CD4-positive, alpha-beta T cell treated with Interleukin-6 at 100 ng/mL for 8 hours (primary cell): ENCODE data around the gene DDR2.

Experiments
- DNase-seq: peaks from one replicate; pipeline ENCODE4 v3.0.0-alpha.2; 2020; ENCODE audit warnings: mixed read lengths, low spot score

Gene DDR2

DNA sequence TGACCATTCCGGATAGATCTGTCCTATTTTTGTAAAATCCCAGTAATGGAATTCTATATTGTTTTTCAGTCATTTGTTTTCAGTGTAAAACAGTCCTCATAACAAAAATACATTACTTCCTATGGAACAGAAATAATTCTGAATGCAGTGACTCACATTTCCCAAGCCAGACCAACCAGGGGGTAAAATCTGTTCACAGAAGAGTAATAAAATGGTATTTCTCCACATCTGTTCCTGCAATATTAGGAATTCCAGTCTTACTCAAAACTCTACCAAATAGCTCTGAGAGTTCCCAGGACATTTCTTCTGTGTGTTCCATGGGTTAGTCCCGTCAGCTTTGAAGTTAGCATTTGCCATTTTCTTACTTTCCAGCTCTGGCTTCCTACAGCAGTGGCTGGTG, 2.6 kb upstream of the DDR2 start:
- DNase-seq: no peak

DNA sequence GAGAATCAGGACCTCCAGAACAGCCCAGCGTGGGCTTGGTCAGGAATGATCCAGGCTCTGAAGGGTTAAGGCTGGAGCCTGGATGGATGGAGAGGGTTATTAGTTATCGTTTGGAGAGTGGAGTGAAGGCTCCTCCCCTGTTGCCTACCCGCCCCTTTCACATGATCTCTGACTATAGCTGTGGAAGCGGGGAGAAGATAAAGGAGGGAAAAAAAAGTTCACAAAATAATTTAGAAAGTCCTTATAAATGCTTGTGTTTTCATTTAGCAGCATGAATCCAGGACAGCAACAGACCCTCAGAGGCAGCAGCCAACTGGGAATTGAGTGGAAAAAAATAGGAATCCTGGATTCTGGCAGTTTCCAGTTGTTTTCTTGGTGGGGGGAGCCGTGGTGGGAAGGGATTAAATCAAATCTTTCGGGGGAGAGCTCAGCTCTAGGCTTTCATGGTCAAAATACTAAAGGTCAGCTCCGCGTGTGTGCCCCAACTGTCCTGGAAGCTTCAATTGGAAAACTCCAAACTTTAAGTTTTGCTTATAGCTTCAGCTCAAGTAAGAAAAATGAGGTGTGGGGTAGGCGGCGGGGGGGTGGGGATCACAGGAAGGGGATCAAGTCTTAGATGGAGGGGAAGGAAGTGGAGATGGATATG, 595 bp upstream of the DDR2 start:
- DNase-seq: no peak

DNA sequence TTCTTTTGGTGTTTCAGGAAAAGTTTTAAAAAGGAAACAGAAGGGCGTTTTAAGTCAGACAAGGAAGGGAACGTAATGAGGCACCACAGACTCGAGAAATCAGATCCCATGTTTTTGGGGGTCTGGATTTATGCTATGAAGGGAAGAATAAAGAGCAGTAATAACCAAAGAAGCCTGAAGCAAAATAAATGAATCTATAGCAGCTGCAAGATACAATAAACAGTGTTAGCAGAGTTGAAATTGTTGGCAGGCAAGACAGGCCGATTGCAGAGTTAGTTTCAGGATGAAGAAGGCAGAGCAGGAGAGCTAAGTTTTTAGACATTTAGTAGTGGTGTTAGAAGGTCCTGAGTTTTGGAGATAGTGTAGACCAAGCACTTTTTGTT, 425 bp downstream of the DDR2 start:
- no peak for DNase-seq

DNA sequence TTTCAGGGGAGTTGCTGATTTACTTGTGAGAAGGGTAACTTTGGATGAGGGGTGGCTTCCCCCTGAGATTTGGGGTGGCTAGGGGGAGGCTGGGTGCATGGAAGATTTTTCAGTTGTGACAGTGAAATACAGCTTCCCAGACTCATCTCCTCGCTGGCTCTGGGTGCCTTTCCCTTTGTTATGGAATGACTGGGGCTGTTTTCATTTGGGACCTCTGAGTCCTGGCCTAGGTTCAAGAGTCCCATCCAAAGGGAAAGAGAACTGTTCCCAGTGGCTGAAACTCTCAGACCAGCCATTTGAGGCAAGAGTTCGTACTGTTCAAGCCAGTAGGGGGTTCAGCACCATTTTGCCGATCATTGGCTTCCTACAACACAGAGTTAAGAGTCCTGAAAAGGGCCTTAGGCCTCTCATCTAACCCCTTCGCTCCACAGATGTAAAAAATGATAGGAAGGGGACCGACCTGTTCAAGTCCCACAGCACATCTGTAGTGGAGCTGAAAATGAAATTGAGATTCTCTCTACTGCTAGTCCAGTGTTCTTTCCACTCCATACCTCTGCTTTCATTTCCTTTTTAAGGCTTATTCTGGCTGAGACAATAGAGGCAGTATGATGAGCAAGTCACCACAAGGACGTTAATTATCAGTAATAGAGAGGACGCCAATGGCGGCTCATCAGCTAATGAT, 958 bp downstream of the DDR2 start:
- no peak for DNase-seq

DNA sequence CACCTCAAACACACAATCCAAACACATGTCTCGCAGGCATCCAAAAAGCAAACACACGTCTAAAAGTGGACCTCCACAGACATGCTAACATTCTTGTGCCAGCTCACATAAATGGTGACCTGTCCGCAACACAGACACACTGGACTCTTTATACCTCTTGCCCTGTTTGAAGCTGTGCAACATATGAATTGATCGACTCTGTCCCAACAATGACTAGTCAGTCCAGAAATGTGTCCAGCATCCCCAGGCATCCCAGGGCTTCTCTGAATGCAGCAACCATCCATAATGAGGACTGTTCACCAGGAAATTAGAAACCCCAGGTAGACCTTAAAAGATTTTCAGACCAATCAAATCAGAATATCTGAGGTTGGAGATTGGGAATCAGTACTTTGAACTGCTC, 3.2 kb downstream of the DDR2 start:
- DNase-seq: no peak

DNA sequence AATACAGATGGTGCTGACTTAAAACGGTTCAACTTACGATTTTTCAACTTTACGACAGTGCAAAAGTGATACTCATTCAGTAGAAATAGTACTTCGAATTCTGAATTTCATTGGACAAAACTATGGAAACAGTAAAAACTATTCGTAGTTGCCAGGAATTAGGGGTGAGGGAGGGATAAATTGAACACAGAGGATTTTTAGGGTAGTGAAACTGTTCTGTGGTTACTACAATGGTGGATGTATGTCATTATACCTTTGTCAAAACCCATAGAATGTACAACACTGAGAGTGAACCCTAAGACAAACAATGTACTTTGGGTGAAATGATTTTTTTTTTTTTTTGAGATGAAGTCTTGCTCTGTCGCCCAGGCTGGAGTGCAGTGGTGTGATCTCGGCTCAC, 7.5 kb downstream of the DDR2 start:
- DNase-seq: no peak

DNA sequence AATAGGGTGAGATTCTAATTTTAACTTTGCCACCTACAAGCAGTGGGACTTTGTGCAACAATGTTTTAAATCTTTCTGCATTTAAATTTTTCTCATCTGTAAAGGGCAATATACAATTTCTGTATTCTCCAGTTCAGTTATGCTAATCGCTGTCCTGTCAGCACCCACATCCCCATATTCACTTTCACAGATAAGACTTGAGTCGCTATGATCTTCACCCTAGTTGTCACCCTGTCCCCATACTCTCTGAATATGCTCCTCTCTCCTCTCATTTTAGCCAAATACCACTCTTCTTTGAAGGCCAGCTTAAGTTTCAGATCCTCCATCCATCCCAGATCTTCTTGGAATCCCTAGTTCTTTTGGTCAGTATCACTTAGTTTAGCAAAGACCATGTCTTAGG, 8.8 kb downstream of the DDR2 start:
- no peak for DNase-seq

DNA sequence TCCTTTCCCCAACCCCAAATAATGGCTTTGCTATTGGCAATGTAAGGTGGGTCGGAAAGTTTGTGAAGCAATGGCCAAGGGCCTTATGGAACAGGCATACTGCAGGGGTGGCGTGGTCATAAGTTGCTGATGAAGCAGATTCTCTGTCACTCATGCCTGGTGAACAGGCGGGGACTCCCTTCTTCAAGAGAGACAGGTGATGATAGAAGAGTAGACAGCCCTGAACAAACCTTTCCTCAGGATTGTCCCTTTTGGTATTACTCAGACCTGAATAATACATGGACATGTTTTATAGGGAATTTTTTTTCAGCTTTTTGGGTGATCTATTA, 12.7 kb downstream of the DDR2 start:
- DNase-seq: no peak

DNA sequence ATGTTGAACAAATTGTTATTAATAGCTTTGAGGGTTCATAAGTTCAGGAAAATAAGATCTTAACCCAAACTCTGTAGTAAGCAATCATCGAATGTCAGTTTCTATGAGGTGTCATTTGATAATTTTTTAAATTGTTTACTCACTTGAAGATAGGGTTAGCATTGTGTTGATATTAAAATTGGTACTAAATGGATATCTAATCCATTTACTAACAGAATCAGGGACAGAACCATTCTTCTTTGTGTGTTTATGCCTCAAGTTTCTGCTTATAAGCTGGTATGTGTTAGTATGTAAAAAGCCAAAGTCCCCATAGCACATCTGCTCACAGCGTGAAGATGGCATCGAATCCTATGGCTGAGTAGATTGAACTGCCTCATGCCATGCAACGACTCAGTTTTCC, 13.4 kb downstream of the DDR2 start:
- no peak for DNase-seq

DNA sequence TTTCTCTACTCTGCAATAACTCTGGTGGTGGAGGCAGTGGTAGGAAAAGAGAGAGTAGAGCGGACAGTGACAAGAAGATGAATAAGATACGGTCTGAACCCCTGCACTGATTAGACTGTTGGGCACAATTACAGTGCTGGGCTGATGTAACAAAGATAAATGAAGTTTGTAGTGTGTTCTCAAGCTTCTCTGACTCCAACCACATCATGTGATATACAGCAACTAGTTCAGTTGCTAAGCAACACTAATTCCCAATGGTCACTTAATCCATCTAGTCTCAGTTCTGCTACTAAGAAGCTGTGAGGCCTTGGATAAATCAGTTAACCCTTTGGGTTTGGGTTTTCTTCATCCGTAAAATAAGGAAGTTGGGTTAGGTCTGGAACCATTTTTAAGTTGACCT, 17.3 kb downstream of the DDR2 start:
- DNase-seq: no peak

DNA sequence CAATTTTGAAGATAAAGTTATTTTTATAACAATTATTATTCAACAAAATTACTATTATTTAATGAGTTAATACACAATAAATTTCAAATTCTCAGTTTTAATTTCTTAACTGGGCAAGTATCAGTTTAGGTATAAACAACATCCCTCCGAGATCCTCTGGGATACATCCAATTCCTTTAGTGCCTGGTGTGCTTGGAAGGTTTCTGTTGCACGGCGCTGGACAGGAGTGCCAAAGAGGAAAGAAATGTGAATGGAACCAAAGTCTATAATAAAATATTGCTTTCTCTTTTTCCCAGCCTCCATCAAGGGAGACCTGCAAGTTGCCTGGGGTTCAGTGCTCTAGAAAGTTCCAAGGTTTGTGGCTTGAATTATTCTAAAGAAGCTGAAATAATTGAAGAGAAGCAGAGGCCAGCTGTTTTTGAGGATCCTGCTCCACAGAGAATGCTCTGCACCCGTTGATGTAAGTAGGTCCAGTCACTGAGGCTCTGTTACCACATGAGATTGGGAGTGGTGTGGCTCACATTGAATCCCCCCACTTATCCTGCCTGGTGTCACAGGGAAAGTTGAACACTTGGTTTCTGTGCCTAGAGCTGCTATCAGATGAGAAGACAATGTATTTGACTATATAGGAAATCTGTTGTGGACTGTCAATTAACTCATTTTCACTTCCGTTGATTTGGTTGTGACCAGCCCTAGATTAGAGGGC, 22.8 kb downstream of the DDR2 start:
- no peak for DNase-seq

DNA sequence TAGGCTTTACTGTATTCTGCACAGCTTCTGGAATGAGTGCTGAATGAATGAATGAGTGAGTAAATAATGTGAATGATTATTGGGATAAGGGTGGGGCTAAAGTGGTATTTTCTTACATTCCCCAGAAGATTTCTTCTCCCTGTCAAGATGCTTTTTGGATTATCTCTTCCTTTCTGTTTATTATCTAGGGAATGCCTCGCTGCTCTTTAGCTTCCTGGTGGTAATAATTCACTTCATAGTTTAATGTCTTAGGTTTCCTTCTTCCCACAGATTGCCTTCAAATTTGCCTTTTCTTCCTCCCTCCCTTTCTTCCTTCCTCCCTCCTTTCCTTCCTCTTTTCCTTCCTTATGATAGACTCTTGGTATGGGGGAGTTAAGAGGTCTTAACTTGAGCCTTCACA, 24.0 kb downstream of the DDR2 start:
- DNase-seq: no peak

DNA sequence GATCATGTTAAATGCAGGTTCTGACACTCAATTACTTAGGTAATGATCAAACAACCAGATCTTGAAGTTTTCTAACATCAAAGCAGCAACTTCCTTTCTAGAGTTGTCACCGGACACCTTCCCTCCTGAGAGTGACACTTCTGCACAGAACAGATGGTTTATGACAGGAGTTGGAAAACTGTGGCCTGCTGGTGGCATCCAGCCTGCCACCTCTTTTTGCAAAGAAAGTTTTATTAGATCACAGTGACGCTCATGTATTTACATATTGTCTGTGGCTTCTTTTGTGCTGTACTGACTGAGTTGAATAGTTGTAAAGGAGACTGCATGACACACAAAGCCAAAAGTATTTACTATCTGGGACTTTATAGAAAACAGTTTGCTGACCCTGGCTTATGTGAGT, 28.3 kb downstream of the DDR2 start:
- no peak for DNase-seq

DNA sequence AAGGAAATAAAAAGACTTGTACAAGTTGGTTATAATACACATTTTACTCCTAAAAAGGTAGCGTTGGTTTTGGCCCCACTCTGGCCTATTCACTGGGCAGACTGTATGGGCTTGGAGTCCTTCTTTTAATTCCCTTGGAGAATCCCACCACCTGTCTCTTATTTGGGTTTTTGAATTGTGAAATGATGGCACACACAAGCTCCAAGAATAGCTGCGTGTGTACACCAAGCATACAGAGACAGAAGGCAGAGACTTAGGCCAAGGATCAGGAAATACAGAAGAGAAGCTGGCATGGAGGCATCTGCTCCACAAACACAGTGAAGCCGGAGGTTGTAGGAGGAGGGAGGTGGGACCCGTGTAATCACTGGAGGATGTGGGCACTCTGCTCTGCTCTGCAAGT, 29.1 kb downstream of the DDR2 start:
- no peak for DNase-seq

DNA sequence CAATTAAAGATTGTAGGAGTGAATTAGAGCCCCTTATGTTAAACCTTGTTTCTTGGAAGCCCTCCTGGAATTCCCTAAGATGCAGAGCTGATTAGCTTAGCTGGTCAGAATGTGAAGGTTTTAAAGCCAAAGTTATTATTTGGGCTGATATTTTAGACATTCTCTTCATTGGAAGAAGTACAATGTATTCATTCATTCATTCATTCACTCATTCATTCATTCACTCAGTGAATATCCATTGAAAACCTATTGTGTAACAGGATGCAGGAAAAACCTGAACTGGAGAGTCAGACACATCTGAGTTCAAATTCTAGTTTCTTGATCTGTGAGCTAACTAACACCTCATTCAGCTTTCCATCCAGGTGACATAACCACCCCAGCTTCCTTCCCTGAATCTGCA, 29.7 kb downstream of the DDR2 start:
- no peak for DNase-seq

DNA sequence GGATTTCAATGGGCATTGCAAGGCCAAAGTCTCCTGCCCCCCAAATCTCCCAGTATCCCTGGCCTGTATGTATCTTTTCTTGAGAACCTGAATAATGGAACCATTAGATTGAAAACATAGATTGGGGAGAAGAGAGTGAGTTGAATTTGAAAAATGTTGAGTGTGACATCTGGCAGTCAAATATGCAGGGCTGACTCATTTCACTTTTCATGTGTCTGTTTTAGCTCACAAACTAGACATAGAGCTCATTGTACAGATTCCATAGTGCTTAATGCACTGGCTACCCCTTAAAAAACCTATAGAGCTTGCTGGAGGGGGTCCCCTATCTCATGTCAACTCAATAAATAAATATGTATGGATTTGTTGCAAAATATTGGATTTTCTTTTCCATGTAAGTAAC, 30.8 kb downstream of the DDR2 start:
- DNase-seq: no peak

DNA sequence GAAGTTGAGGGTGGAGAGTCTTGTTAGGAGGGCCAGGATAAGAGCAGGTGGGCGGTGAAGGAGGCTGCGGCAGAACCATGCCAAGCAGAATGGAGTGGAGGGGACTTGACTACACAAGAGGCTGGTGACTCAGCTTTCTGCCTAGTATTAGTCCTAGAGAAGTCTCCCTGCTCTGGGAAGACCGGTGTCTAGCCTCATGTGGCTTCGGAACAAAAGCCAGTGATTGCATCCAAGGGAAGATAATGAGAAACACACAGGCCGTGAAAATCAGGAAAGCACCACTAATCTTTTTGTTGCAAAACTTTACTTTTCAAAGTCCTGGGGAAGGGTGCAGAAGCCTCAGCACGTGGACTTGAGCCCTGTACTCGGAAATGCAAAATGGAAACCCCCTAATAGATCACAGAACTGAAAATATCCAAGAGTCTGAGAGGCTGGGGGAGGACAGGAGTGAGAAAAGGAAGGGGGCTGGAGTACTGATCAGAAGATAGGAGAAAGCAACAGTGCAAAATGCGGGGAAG, 31.4 kb downstream of the DDR2 start:
- no peak for DNase-seq

DNA sequence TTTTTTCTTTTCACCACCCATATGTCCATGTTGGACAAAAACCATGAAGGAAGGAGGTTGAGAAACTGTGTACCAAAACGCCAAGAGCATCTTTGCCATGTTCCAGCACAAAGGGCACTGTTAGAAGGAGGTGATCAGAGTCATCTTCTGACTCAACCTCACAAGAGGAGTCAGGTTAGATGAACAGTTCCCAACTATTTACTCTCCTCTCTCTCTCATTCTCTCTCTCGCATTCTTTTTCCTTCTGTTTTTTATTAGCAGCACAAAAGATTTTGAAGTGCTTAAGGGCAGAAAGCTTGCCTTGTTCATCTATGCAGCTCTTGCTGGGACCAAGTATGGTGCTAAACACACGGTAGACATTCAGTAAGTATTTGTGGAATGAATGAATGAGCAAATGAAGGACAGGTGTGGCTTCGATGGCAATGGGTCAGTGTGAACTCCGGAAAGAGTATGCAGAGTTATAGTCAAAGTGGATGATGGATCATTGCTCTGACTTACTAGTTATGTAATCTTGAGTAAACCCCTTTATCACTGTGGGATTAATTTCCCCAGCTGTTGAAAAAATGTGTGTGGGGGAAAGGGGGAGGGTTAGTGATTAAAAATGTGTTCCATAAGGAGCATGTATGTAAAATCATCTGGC, 33.9 kb downstream of the DDR2 start:
- no peak for DNase-seq

DNA sequence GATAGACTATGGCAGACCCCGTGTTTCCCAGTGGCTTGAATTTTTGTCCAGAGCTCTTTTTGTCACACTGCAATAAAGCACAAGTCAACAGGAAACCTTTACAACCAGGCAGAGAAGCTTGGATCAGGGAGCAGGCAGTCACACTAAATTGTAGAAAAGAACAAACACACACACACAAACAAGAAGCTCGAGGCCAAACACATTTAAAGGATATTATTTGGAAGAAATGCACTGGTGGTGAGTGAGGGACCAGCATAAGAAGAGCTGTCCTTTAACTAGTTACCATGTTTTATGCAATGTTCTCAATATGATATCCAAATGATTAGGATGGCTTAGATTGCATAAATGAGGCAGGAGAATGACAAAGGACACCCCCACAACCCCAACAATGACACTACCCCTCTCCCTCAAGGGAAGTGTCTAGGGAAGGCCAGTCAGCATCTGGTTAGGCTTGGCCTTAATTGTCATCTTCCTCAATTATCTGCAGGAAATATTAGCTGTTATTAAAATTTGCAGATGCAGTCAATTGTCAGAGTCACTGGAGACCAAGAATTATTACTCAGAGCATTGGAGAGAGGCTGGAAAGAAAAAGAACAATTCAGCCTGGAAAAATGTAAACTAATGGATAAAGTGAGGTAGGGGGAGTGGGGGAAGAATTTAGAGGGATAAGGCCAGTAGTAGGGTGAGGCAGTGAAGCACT, 35.3 kb downstream of the DDR2 start:
- DNase-seq: no peak

DNA sequence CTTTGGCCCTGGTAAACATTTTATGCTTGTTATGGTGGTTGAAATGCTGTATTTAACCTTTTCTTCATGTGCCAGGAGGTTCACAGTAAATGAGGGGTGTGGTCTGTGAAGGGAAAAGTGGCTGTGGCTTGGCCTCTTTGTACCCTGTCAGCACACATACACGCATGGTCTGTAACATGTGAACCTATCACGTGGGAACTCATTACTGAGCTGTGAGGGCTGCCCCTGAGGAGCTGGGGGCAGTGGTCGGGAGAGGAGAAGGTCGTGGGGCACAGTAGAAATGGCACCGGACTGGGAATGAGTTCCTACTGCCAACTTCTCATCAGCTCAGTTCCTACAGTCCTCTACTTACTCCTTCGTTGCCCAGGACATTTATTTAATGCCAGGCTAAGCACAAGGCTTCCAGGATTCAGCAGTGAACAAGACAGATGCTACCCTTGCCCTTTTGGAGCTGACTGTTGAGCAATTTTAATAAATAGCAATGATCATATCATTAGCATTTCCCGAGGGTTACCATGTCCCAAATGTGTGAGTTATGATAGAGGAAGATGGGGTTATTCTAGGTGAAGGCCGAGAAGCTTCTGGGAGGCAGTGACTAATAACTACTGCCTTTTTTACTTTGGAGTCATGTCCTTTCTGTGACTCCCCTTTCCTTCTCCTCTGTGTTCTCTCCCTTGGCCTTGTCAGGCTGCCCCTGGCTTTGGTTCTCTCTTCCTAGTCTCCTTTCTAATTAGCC, 38.8 kb downstream of the DDR2 start:
- DNase-seq: no peak

DNA sequence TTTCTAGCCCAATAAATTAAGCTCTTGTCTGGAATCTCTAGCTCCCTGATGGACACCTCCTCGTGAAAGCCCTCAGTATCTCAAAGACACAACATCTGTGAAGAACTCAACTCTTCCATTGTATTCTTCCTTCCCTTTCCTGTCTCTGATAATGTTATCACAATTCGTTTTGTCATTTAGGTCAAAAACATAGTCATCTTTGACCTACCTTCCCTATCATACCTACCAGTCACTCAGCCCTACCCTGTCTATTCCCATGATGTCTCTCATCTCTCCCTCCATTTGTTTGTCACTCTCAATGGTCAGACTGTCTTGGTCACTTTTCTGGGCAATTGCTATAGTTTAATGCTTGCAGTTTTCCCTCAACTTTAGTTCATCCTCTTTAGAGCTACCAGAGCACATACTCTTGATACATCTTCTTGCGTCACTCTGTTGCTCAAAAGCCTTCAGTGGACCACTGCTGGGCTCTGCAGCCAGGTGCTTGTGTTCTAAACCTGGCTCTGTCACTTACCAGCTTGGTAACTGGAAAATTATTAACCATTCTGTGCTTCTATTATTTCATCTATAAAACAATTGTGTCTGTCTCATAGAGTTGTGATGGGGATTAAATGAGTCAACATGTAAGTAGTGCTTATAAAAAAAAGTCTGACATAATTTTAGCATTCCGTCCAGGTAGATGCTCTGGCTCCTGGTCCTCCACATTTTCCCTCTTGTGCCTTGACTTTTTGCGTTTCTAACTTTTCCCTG, 39.6 kb downstream of the DDR2 start:
- no peak for DNase-seq
